GM12865 (cell line): ENCODE results near the gene SIGLEC12.
"Not testable (repeated sequence)": the region's sequence is repeated elsewhere in the genome, so short reads cannot be mapped to it uniquely, and the experiment has no call there.

Experiments used
- DNase-seq: peaks from one replicate; pipeline ENCODE4 v3.0.0; 2010; ENCODE audit warnings: low read depth
- H3K4me3 ChIP-seq: 2 replicates; pipeline ENCODE4 v1.5.1; 2011; ENCODE audit warnings: mild to moderate bottlenecking, low read depth, low read length, control low read depth
- CTCF ChIP-seq: IDR thresholded peaks from 2 replicates; pipeline ENCODE4 v1.5.1; 2011; ENCODE audit warnings: low read length, control low read depth, low read depth, inconsistent platforms; ENCODE audit not compliant: insufficient read depth; ENCODE audit errors: missing control alignments

SIGLEC12 gene

DNA sequence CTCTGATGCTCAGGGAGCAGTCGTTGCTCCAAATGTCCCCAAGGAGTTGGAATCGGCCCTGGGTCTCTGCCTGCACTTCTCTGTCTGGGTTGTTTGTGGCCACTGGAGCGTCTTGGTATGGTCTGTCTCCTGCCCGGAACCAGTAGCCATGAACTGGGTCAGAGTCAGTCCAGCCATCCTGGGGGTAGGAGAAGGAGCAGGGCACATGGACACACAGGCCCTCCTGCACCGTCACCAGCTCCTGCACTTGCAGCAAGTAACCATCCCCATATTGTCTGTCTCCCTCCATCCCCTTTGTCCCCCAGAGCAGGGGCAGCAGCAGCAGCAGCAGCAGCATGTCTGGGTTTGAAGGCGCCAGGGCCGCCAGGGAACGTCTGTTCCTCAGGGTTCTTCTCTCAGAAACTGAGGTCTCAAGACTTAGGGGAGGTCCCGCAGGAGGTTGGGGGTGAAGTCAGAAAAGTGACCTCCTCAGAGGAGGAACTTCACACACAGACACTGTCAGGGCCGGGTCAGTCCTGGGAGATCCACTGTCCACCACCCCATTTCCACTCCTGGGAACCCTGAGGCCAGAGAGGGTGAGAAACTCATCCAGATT is 43.5 kb downstream of the SIGLEC12 start, which contains the start of gene SIGLEC8:
Gene SIGLEC8, minus strand, starts transcription at position 404 of the 595 bp plus-strand sequence. Its CDS starts 67 bp downstream, at position 337.
- no peak for TF ChIP-seq CTCF
- no peak within 1 kb of the TSS for H3K4me3 ChIP-seq
- DNase-seq: no peak

DNA sequence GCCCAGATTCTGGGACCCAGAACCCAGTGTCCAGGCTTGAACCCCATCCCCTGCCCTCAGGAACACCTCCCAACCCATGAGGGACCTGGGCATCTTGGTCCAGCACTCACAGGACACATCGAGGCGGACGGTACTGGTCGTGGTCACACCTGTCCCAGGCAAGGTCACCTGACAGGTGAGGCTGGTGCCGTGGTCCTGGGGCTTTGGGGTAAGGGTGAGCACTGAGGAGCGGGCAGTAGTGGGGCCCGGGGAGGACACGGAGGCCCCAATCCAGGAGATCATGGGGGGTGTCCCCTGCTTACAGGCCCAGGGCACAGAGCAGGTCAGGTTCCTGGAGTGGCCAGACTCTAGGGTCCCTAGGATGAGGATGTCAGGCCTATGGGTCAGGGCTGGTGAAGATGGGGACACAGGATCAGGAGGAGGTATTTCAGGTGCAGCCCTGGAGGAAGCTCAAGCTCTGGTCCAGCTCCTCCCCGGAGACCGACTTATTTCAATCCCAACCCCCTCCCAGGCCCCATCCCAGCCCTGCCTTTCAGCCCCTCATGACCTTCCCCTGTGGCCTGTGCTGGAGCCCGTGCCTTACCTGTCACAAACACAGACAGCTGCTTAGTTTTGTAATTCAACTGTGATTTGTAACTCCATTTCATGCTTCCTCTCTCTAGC is 44.1 kb downstream of the SIGLEC12 start:
- DNase-seq: no peak
- H3K4me3 ChIP-seq: no peak overlapping the region
- no peak for TF ChIP-seq CTCF

DNA sequence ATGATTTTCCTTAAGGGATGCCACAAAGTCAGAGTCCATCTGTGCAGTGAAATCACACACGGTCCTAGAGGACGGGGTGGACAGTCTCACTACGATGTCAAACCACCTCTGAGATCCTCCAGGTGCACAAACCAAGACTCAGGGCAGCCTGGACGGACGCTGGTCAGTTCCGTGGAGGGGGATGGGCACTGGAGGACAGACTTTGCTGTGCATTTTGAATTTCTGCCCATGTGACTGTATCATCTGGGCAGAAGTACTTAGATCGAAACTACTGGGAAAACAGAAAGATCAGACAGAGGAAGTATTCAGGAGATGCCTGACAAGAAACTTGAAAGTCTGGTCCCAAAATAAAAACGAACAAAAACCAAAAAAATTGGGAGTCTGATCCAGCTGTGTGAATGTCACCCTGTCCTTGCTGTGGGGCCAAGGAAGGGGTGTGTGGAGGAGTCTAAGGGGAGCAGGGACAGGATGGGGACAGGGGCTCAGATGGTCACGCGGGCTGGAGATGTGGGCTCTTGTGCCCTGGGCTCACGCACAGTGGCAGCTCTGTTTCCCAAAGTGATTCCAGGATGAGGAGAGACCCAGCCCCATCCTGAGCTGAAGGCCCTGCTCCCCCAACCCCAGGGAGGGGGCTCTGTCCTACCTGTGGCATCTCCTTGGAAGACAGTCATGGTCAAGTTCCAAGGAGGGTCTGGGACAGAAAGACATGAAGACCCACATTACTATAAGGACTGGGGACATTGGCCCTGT is 44.9 kb downstream of the SIGLEC12 start:
- no peak for DNase-seq
- no peak overlapping the region for H3K4me3 ChIP-seq
- TF ChIP-seq CTCF: no peak

GRCh38 chr19:51450730-51451307 is 50.8 kb downstream of the SIGLEC12 start:
- no peak for DNase-seq
- no peak for TF ChIP-seq CTCF
- H3K4me3 ChIP-seq: no peak overlapping the region

- DNase-seq: peak; percentile 12
- H3K4me3 ChIP-seq: no peak overlapping the region
- no peak for TF ChIP-seq CTCF
These were observed 53.1 kb downstream of the SIGLEC12 start for GRCh38 chr19:51448411-51449016.

DNA sequence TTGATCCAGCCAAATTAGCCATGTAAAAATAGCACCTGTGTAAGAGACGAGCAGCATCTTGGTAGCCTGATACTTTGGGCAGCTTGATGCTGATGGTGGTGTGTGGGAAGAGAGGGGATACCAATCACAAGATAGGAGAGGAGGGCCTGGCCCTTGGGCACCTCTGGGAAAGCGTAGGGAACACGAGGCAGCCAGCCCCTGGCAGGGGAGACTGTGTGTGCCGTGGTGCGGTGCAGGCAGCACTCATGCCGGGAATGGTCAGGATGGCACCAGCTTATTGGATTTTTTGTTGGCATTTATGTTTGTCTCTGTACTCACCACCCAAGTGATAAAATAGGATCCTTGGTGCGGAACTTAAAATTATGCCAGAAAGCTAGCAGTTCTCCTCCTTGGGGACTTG is 53.6 kb downstream of the SIGLEC12 start:
- H3K4me3 ChIP-seq: no peak overlapping the region

DNA sequence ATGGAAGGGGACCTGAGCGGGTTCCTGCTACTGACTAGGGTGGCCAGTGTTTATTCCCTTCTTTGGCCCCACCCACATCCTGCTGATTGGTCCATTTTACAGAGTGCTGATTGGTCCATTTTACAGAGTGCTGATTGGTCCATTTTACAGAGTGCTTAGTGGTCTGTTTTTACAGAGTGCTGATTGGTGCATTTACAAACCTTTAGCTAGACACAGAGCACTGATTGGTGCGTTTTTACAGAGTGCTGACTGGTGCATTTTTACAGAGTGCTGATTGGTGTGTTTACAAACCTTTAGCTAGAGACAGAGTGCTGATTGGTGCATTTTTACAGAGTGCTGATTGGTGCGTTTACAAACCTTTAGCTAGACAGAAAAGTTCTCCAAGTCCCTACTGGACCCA is 54.1 kb downstream of the SIGLEC12 start:
- H3K4me3 ChIP-seq, DNase-seq: not testable (repeated sequence)

More for the DNA sequence above, 53.6 kb downstream of the SIGLEC12 start:
- DNase-seq: no peak
- no peak for TF ChIP-seq CTCF
